GM19351 (cell line): ENCODE measurements around the gene GPSM1.

Experiments used
- ATAC-seq: cut with Tn5 transposase; IDR thresholded peaks from one replicate; pipeline ENCODE4 v1.9.1; 2021; ENCODE audit warnings: mild to moderate bottlenecking, moderate library complexity; ENCODE audit not compliant: unreplicated experiment

GPSM1 gene

GRCh38 chr9:136291306-136292025 is 35.9 kb upstream of the GPSM1 start:
- no peak for ATAC-seq

- ATAC-seq = no peak
These were observed 35.3 kb upstream of the GPSM1 start for GRCh38 chr9:136292026-136292538.

- no peak for ATAC-seq
These were observed 34.5 kb upstream of the GPSM1 start for GRCh38 chr9:136292591-136293448.

- ATAC-seq = no peak
These were observed 33.8 kb upstream of the GPSM1 start for GRCh38 chr9:136293476-136294077.

- ATAC-seq = no peak
These were observed 32.9 kb upstream of the GPSM1 start for GRCh38 chr9:136294437-136294836.

GRCh38 chr9:136295055-136295454 is 32.3 kb upstream of the GPSM1 start:
- ATAC-seq = no peak

- no peak for ATAC-seq
These were observed 31.6 kb upstream of the GPSM1 start for GRCh38 chr9:136295542-136296433.

GRCh38 chr9:136296434-136297015 is 30.8 kb upstream of the GPSM1 start:
- no peak for ATAC-seq

GRCh38 chr9:136297016-136297691 is 30.2 kb upstream of the GPSM1 start:
- ATAC-seq = no peak

GRCh38 chr9:136297766-136298735 is 29.3 kb upstream of the GPSM1 start:
- no peak for ATAC-seq

GRCh38 chr9:136299116-136299515 is 28.2 kb upstream of the GPSM1 start:
- ATAC-seq = no peak

- ATAC-seq = no peak
These were observed 27.8 kb upstream of the GPSM1 start for GRCh38 chr9:136299541-136299940.

GRCh38 chr9:136300016-136300545 is 27.3 kb upstream of the GPSM1 start:
- ATAC-seq = no peak

GRCh38 chr9:136300866-136301265 is 26.5 kb upstream of the GPSM1 start:
- ATAC-seq = no peak

- no peak for ATAC-seq
These were observed 24.8 kb upstream of the GPSM1 start for GRCh38 chr9:136302527-136302926.

- no peak for ATAC-seq
These were observed 24.1 kb upstream of the GPSM1 start for GRCh38 chr9:136303066-136303824.

GRCh38 chr9:136303825-136304416 is 23.4 kb upstream of the GPSM1 start, which contains the start of gene CCDC187:
Gene CCDC187, minus strand, starts transcription at chr9:136304094. Its CDS starts 264 bp downstream, at chr9:136303830.
- no peak for ATAC-seq
